H1 (cell line): Measurements from ENCODE around the gene MATK. TPM values are rescaled to one million over a fixed set of nuclear protein-coding genes. Genes with fewer than 3 reads are reported as not detected.

ENCODE experiments used
- CTCF ChIA-PET: fragments of 300-600 bp; sonication (Branson Sonifier 250); formaldehyde crosslinking; loops from one replicate; lab custom pipeline; 2021; ENCODE audit not compliant: partially characterized antibody; lab: Charles Lee
- POLR2A ChIA-PET: fragments of 300-600 bp; sonication (Branson Sonifier 250); formaldehyde crosslinking; loops from one replicate; lab custom pipeline; 2021; ENCODE audit warnings: inconsistent platforms; ENCODE audit not compliant: partially characterized antibody; lab: Charles Lee
- DNase-seq, 2 experiments: peaks; one replicate each; pipeline versions ENCODE4 v3.0.0 to v3.0.0-alpha.2; 2010 to 2022; ENCODE audit warnings: low spot score in 2 of 2, low read depth in 1 of 2, mixed read lengths in 1 of 2
- FAIRE-seq: peaks from 2 replicates; lab custom pipeline; 2011; peaks lifted over from hg19 to GRCh38; lab: Jason Lieb, UNC
- H2AFZ ChIP-seq: 2 replicates; pipeline ENCODE4 v1.8.1; 2012; ENCODE audit warnings: low read length, inconsistent platforms
- H2AK5ac ChIP-seq: 2 replicates; pipeline ENCODE4 v1.6.1; 2013; ENCODE audit warnings: low read depth, low read length
- H2BK120ac ChIP-seq: replicated peaks from 2 replicates; pipeline ENCODE3; 2013; ENCODE audit warnings: low read depth, low read length, inconsistent platforms
- H2BK12ac ChIP-seq: 2 replicates; pipeline ENCODE4 v1.6.1; 2013; ENCODE audit warnings: low read depth, low read length
- H2BK15ac ChIP-seq: 2 replicates; pipeline ENCODE4 v1.6.1; 2013; ENCODE audit warnings: low read length
- H2BK20ac ChIP-seq: 2 replicates; pipeline ENCODE4 v1.6.1; 2013; ENCODE audit warnings: low read length
- H2BK5ac ChIP-seq: 2 replicates; pipeline ENCODE4 v1.6.1; 2013; ENCODE audit warnings: low read depth, low read length
- H3K14ac ChIP-seq: 2 replicates; pipeline ENCODE4 v1.6.1; 2013; ENCODE audit warnings: inconsistent platforms; ENCODE audit not compliant: insufficient read length
- H3K18ac ChIP-seq: 2 replicates; pipeline ENCODE4 v1.6.1; 2013; ENCODE audit warnings: low read length; ENCODE audit errors: extremely low read depth
- H3K23ac ChIP-seq: 2 replicates; pipeline ENCODE4 v1.6.1; 2013; ENCODE audit warnings: inconsistent platforms; ENCODE audit not compliant: insufficient read length
- H3K23me2 ChIP-seq: 2 replicates; pipeline ENCODE4 v1.6.1; 2013; ENCODE audit warnings: low read depth, low read length
- H3K27ac ChIP-seq: 2 replicates; pipeline ENCODE4 v1.6.1; 2011; ENCODE audit warnings: low read depth, low read length, inconsistent platforms
- H3K27me3 ChIP-seq, 4 experiments: replicated peaks in 1 of 4; 1 replicate in 1 of 4; 2 replicates in 3 of 4; pipeline versions ENCODE4 v1.6.1 to v1.8.1; 2011 to 2013; ENCODE audit warnings: low read length in 3 of 4, mild to moderate bottlenecking in 3 of 4, inconsistent platforms in 2 of 4, mixed read lengths in 2 of 4, moderate library complexity in 1 of 4; ENCODE audit not compliant: control insufficient read depth in 3 of 4, insufficient read depth in 3 of 4; ENCODE audit errors: extremely low read depth in 1 of 4
- H3K36me3 ChIP-seq, 4 experiments: 2 replicates each; pipeline versions ENCODE4 v1.6.1 to v1.8.1; 2011 to 2013; ENCODE audit warnings: mild to moderate bottlenecking in 4 of 4, low read length in 3 of 4, moderate library complexity in 2 of 4, control low read depth in 1 of 4, inconsistent platforms in 1 of 4; ENCODE audit not compliant: insufficient read depth in 4 of 4, control insufficient read depth in 2 of 4
- H3K4ac ChIP-seq: replicated peaks from 2 replicates; pipeline ENCODE3; 2013; ENCODE audit warnings: low read length, low read depth, mixed read lengths, inconsistent platforms; ENCODE audit not compliant: insufficient read length
- H3K4me1 ChIP-seq, 4 experiments: replicated peaks in 1 of 4; 1 replicate in 1 of 4; 2 replicates in 3 of 4; pipeline versions ENCODE4 v1.6.1 to v1.8.1; 2011 to 2013; ENCODE audit warnings: low read length in 3 of 4, inconsistent platforms in 2 of 4, mixed read lengths in 1 of 4; ENCODE audit not compliant: insufficient read depth in 4 of 4, control insufficient read depth in 3 of 4
- H3K4me2 ChIP-seq, 2 experiments: 2 replicates each; pipeline versions ENCODE4 v1.6.1 to v1.8.1; 2011 to 2013; ENCODE audit warnings: low read depth in 2 of 2, low read length in 2 of 2, control low read depth in 1 of 2, inconsistent platforms in 1 of 2, mild to moderate bottlenecking in 1 of 2; ENCODE audit not compliant: insufficient read depth in 1 of 2
- H3K4me3 ChIP-seq, 4 experiments: fragments of 200-600, 300-600 bp in 1 of 4; sonication (generic), shearing (Covaris generic), sonication (Bioruptor Twin) in 1 of 4; 2 replicates each; pipeline versions ENCODE4 v1.5.1 to v1.8.1; 2011 to 2016; ENCODE audit warnings: low read length in 4 of 4, low read depth in 3 of 4, control low read depth in 2 of 4, inconsistent platforms in 2 of 4, mild to moderate bottlenecking in 2 of 4, mixed read lengths in 1 of 4, moderate library complexity in 1 of 4; ENCODE audit not compliant: insufficient read depth in 2 of 4; ENCODE audit errors: extremely low read depth in 1 of 4
- H3K56ac ChIP-seq: replicated peaks from 2 replicates; pipeline ENCODE3; 2013; ENCODE audit warnings: low read depth, mild to moderate bottlenecking, mixed read lengths, low read length, inconsistent platforms; ENCODE audit not compliant: insufficient read length
- H3K79me1 ChIP-seq: 2 replicates; pipeline ENCODE4 v1.6.1; 2013; ENCODE audit warnings: low read depth, low read length, control low read depth
- H3K79me2 ChIP-seq, 2 experiments: 2 replicates each; pipeline versions ENCODE4 v1.6.1 to v1.8.1; 2012 to 2013; ENCODE audit warnings: low read length in 2 of 2, mild to moderate bottlenecking in 2 of 2, inconsistent platforms in 1 of 2; ENCODE audit not compliant: insufficient read depth in 2 of 2, control insufficient read depth in 1 of 2
- H3K9ac ChIP-seq, 4 experiments: replicated peaks in 1 of 4; 1 replicate in 1 of 4; 2 replicates in 3 of 4; pipeline versions ENCODE4 v1.6.1 to v1.8.1; 2011 to 2013; ENCODE audit warnings: low read depth in 3 of 4, low read length in 3 of 4, control low read depth in 2 of 4, mild to moderate bottlenecking in 2 of 4, moderate library complexity in 2 of 4, inconsistent platforms in 1 of 4; ENCODE audit errors: extremely low read depth in 1 of 4
- H3K9me3 ChIP-seq, 2 experiments: 2 replicates each; pipeline versions ENCODE4 v1.6.1 to v1.8.1; 2012 to 2013; ENCODE audit warnings: mild to moderate bottlenecking in 2 of 2, moderate library complexity in 2 of 2, control low read depth in 1 of 2, inconsistent platforms in 1 of 2, low read depth in 1 of 2, low read length in 1 of 2, mixed read lengths in 1 of 2; ENCODE audit not compliant: insufficient read depth in 2 of 2
- H4K20me1 ChIP-seq, 2 experiments: replicated peaks in 1 of 2; 2 replicates each; pipeline versions ENCODE3 to v1.8.1; 2011 to 2013; ENCODE audit warnings: inconsistent platforms in 2 of 2, low read length in 2 of 2, mild to moderate bottlenecking in 1 of 2; ENCODE audit not compliant: insufficient read depth in 2 of 2, control insufficient read depth in 1 of 2
- H4K5ac ChIP-seq: 2 replicates; pipeline ENCODE4 v1.6.1; 2013; ENCODE audit warnings: low read length, low read depth, mixed read lengths, inconsistent platforms; ENCODE audit not compliant: insufficient read length
- H4K8ac ChIP-seq: 2 replicates; pipeline ENCODE4 v1.8.0; 2013; ENCODE audit warnings: mild to moderate bottlenecking, moderate library complexity, low read length, inconsistent platforms; ENCODE audit not compliant: insufficient read depth; ENCODE audit errors: extremely low read depth
- H4K91ac ChIP-seq: replicated peaks from 2 replicates; pipeline ENCODE3; 2013; ENCODE audit warnings: low read length, mixed read lengths, inconsistent platforms; ENCODE audit not compliant: insufficient read length
- SIN3A ChIP-seq, 2 experiments: IDR thresholded peaks in 1 of 2; conservative IDR thresholded peaks in 1 of 2; 2 replicates each; pipeline ENCODE4 v1.6.1; 2011 to 2012; ENCODE audit warnings: low read length in 2 of 2, improper control_type of control experiment in 1 of 2, low read depth in 1 of 2, mild to moderate bottlenecking in 1 of 2
- WGBS, 2 experiments: shearing (Covaris generic) in 1 of 2; methylation state at CpG; one replicate each; pipeline versions ENCODE4 v1.1.6 to v1.1.7; 2013 to 2015; ENCODE audit warnings: low lambda C conversion rate in 2 of 2, mixed read lengths in 2 of 2, inconsistent platforms in 1 of 2, low coverage in 1 of 2, missing lambda C conversion rate in 1 of 2; ENCODE audit not compliant: insufficient replicate concordance in 2 of 2, insufficient coverage in 1 of 2, insufficient read length in 1 of 2; ENCODE audit errors: extremely low coverage in 1 of 2, missing lambda C conversion rate in 1 of 2; 5-methylcytosine and 5-hydroxymethylcytosine counted together
- polyA plus RNA-seq, 7 experiments: library from polyadenylated mRNA; depleted of rRNA in 3 of 7; stranded (reverse) in 5 of 7; unstranded in 2 of 7; fragments of >200 nt in 5 of 7; fragments of 200-250 nt in 2 of 7; gene quantifications; 1 replicate in 5 of 7; 2 replicates in 1 of 7; 4 replicates in 1 of 7; pipeline versions ENCODE4 v1.2.1 to v1.2.3, GENCODE V29; 2011 to 2013; ENCODE audit warnings: missing spikeins in 2 of 7, mixed read lengths in 2 of 7
- total RNA-seq: library from RNA; stranded (reverse); fragmentation: NEBNext Ultra II Directional; extraction: Animal tissue kit (Norgen Biotek cat#: 25700); gene quantifications from 2 replicates; pipeline ENCODE4 v1.2.1, GENCODE V29; 2021

Gene MATK
- total and polyA plus RNA-seq, 2 of the 8 experiments (the other 6 are each of a cell fraction or from before 2014, with no cell fraction given) = 20.5 to 21.4 TPM

DNA sequence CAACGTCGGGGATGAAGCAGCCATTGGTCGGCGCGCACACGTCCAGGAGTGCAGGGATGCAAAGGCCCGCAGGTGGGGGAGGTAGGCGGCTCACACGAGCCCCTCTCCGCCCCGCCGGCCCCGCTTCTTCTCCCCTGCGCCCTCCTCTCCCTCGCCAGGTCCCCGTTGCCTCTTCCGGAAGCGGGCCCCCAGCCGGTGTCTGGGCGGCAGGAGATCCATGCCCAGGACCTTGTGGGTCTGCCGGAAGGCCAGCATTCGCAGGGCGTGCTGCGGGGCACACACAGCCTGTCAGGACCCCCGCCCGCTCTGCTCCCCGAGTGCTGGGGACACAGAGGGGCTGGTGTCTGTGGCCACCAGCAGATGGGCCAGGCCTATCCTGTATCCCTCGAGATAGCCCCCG, 19.7 kb upstream of the MATK start:
- CTCF ChIA-PET = interaction anchor here (2.2 kb wide), 1 partner anchor 16 kb away, joined by 7 read pairs; no protein-coding TSS in a partner anchor
- H2BK20ac ChIP-seq = no peak overlapping the region
- no peak overlapping the region for H3K4ac ChIP-seq
- no peaks in the 10 kb centered on the region for H3K79me1 ChIP-seq
- peaks cover 0 to 3% (median 0%) of the 10 kb centered on the region in 4 experiments; a peak in 1 of 8 replicates for H3K36me3 ChIP-seq
- H4K20me1 ChIP-seq = peaks cover 0 to 9% of the 10 kb centered on the region in 2 experiments
- H3K56ac ChIP-seq = no peak overlapping the region
- no peak overlapping the region for H4K8ac ChIP-seq
- H3K27me3 ChIP-seq = peaks cover 0 to 5% (median 3%) of the 10 kb centered on the region in 4 experiments; a peak in 5 of 7 replicates
- H3K23ac ChIP-seq = no peak overlapping the region
- peaks cover 0 to 4% of the 10 kb centered on the region in 2 experiments; a peak in 1 of 4 replicates for H3K9me3 ChIP-seq
- POLR2A ChIA-PET = interaction anchor here (1.4 to 1.6 kb wide), 2 partner anchors 165 to 179 kb away, joined by 4 to 5 read pairs; partner anchors contain the start of genes DAPK3 and EEF2
- TF ChIP-seq SIN3A (conservative IDR thresholded peaks at IDR 0.05 in 1 of 2, IDR thresholded peaks at IDR 0.05 in 1 of 2; ENCODE audit: low read depth in 1 of 2, low read length in 2 of 2) = no peak
- TF ChIP-seq, all 59 proteins: peak for 0
- Histone ChIP-seq H3K4me2 (no peak overlapping the region), H3K14ac (no peak overlapping the region), H3K4me3 (no peak overlapping the region), H2AK5ac (no peak overlapping the region), H3K9ac (no peak overlapping the region), H3K27ac (no peak overlapping the region), H3K4me1 (peaks cover 0 to 3% (median 1%) of the 10 kb centered on the region in 4 experiments; a peak in 3 of 7 replicates), H4K5ac (no peak overlapping the region), H2BK5ac (no peak overlapping the region), H2BK120ac (no peak overlapping the region), H2BK15ac (no peak overlapping the region), H2AFZ (no peak overlapping the region), H3K23me2 (peaks cover 9% of the 10 kb centered on the region), H2BK12ac (no peak overlapping the region), H4K91ac (no peak overlapping the region), H3K79me2 (no peaks in the 10 kb centered on the region), H3K18ac (no peak overlapping the region)
- FAIRE-seq = no peak
- DNase-seq = no peak
- WGBS, 2 experiments = 95% methylated on average over 7 of the region's 29 CpGs; no CpG with 5 or more reads in 1 of the 2 experiments
